CD14-positive monocyte (primary cell): ENCODE results near the gene HS6ST2. TPM values are rescaled to one million over a fixed set of nuclear protein-coding genes. Genes with fewer than 3 reads are reported as not detected.

Experiments used
- DNase-seq, 3 donors: peaks; one replicate each; pipeline ENCODE4 v3.0.0-alpha.2; 2011 to 2022
- H2AFZ ChIP-seq: 2 replicates; pipeline ENCODE4 v1.6.0; 2012; ENCODE audit warnings: mild to moderate bottlenecking, low read depth, low read length, inconsistent platforms; ENCODE audit not compliant: insufficient read depth, poor library complexity, severe bottlenecking
- H3K27ac ChIP-seq, 2 donors: 1 replicate in 1 of 2; 2 replicates in 1 of 2; pipeline ENCODE4 v1.5.1; 2012 to 2013; ENCODE audit warnings: low read length in 2 of 2, control low read depth in 1 of 2, inconsistent platforms in 1 of 2, low read depth in 1 of 2, mild to moderate bottlenecking in 1 of 2
- H3K27me3 ChIP-seq, 2 donors: one replicate each; pipeline versions ENCODE4 v1.6.0 to v1.6.1; 2011 to 2013; ENCODE audit warnings: low read length in 2 of 2; ENCODE audit not compliant: control insufficient read depth in 2 of 2, insufficient read depth in 2 of 2
- H3K36me3 ChIP-seq, 2 donors: replicated peaks in 1 of 2; 1 replicate in 1 of 2; 2 replicates in 1 of 2; pipeline versions ENCODE4 v1.5.1 to v1.6.1; 2012 to 2013; ENCODE audit warnings: low read length in 2 of 2, control low read depth in 1 of 2, inconsistent platforms in 1 of 2, mild to moderate bottlenecking in 1 of 2; ENCODE audit not compliant: insufficient read depth in 2 of 2, control insufficient read depth in 1 of 2
- H3K4me1 ChIP-seq, 2 donors: 1 replicate in 1 of 2; 2 replicates in 1 of 2; pipeline versions ENCODE4 v1.5.1 to v1.6.1; 2012 to 2013; ENCODE audit warnings: low read length in 2 of 2, control low read depth in 1 of 2, inconsistent platforms in 1 of 2, mild to moderate bottlenecking in 1 of 2, moderate library complexity in 1 of 2; ENCODE audit not compliant: insufficient read depth in 2 of 2, control insufficient read depth in 1 of 2
- H3K4me2 ChIP-seq: replicated peaks from 2 replicates; pipeline ENCODE3; 2012; ENCODE audit warnings: low read length, moderate library complexity, mild to moderate bottlenecking; ENCODE audit not compliant: poor library complexity, severe bottlenecking; ENCODE audit errors: extremely low read depth
- H3K4me3 ChIP-seq, 3 experiments: fragments of 200-600 bp in 1 of 3; sonication (generic) in 1 of 3; replicated peaks in 1 of 3; 1 replicate in 2 of 3; 2 replicates in 1 of 3; pipeline ENCODE4 v1.5.1; 2011 to 2013; ENCODE audit warnings: low read length in 3 of 3, mild to moderate bottlenecking in 3 of 3, control low read depth in 2 of 3, low read depth in 2 of 3, inconsistent platforms in 1 of 3, moderate library complexity in 1 of 3
- H3K79me2 ChIP-seq: 2 replicates; pipeline ENCODE4 v1.6.0; 2012; ENCODE audit warnings: mild to moderate bottlenecking, control low read depth, inconsistent platforms, low read length, moderate library complexity; ENCODE audit not compliant: insufficient read depth
- H3K9ac ChIP-seq: 2 replicates; pipeline ENCODE4 v1.6.0; 2017; ENCODE audit warnings: low read length, mild to moderate bottlenecking; ENCODE audit not compliant: insufficient read depth, poor library complexity, severe bottlenecking
- H3K9me3 ChIP-seq, 2 donors: replicated peaks in 1 of 2; 1 replicate in 1 of 2; 2 replicates in 1 of 2; pipeline versions ENCODE4 v1.5.1 to v1.6.1; 2012 to 2013; ENCODE audit warnings: low read length in 2 of 2, control low read depth in 1 of 2; ENCODE audit not compliant: control insufficient read depth in 1 of 2, insufficient read depth in 1 of 2
- H4K20me1 ChIP-seq: 2 replicates; pipeline ENCODE4 v1.6.0; 2012; ENCODE audit warnings: mild to moderate bottlenecking, low read length, control low read depth, moderate library complexity; ENCODE audit not compliant: insufficient read depth
- H3K27ac Mint-ChIP-seq, 7 donors: one replicate each; pipeline ENCODE4 v1.8.0; 2020; ENCODE audit warnings: mild to moderate bottlenecking in 7 of 7, mixed read lengths in 7 of 7, moderate library complexity in 6 of 7, inconsistent platforms in 2 of 7
- H3K27me3 Mint-ChIP-seq, 3 donors: one replicate each; pipeline ENCODE4 v1.8.0; 2021 to 2022; ENCODE audit warnings: low read depth in 3 of 3, mild to moderate bottlenecking in 3 of 3, mixed read lengths in 3 of 3, moderate library complexity in 3 of 3, inconsistent platforms in 1 of 3
- H3K36me3 Mint-ChIP-seq, 2 donors: one replicate each; pipeline ENCODE4 v1.8.0; 2020; ENCODE audit warnings: mixed read lengths in 2 of 2, inconsistent platforms in 1 of 2, mild to moderate bottlenecking in 1 of 2
- H3K4me1 Mint-ChIP-seq: one replicate; pipeline ENCODE4 v1.8.0; 2020; ENCODE audit warnings: mild to moderate bottlenecking, mixed read lengths
- H3K4me3 Mint-ChIP-seq, 2 donors: one replicate each; pipeline ENCODE4 v1.8.0; 2020; ENCODE audit warnings: mild to moderate bottlenecking in 2 of 2, mixed read lengths in 2 of 2, moderate library complexity in 1 of 2
- H3K9me3 Mint-ChIP-seq, 7 donors: one replicate each; pipeline ENCODE4 v1.8.0; 2020 to 2022; ENCODE audit warnings: mixed read lengths in 7 of 7, mild to moderate bottlenecking in 6 of 7, moderate library complexity in 6 of 7, inconsistent platforms in 2 of 7
- CTCF ChIP-seq: fragments of 200-600 bp; IDR thresholded peaks from one replicate; pipeline ENCODE4 v1.8.0; 2022; ENCODE audit warnings: antibody characterized with exemption, mild to moderate bottlenecking
- WGBS: methylation state at CpG from one replicate; pipeline ENCODE4 v1.1.5; 2013; ENCODE audit warnings: missing lambda C conversion rate; ENCODE audit not compliant: insufficient coverage; 5-methylcytosine and 5-hydroxymethylcytosine counted together
- intact Hi-C, 2 donors: fragments of 100-400 bp; cut with micrococcal nuclease; formaldehyde crosslinking; loops; one replicate each; pipeline versions ENCODE4 v1.15.0 to v1.15.1; 2023
- polyA plus RNA-seq, 3 donors: library from polyadenylated mRNA; depleted of rRNA in 1 of 3; unstranded in 2 of 3; stranded (reverse) in 1 of 3; fragments of 300-500 nt in 2 of 3; fragments of >200 nt in 1 of 3; fragmentation: Illumina TruSeq in 2 of 3; gene quantifications; 1 replicate in 2 of 3; 2 replicates in 1 of 3; pipeline ENCODE4 v1.2.3, GENCODE V29; 2012 to 2021

HS6ST2 gene
- polyA plus RNA-seq, 3 donors, result not detected

GRCh38 chrX:132924426-132924825 is 34.0 kb downstream of the HS6ST2 start:
- Mint-ChIP-seq H3K36me3 (no peaks in the 10 kb centered on the region), H3K27ac (no peak overlapping the region), H3K4me3 (no peak overlapping the region), H3K4me1 (no peaks in the 10 kb centered on the region), H3K9me3 (peaks cover 0 to 5% (median 2%) of the 10 kb centered on the region in 7 donors), H3K27me3 (peaks cover 0 to 2% (median 0%) of the 10 kb centered on the region in 3 donors)
- Histone ChIP-seq H3K79me2 (no peaks in the 10 kb centered on the region), H2AFZ (no peak overlapping the region), H3K9me3 (no peaks in the 10 kb centered on the region), H3K27me3 (no peaks in the 10 kb centered on the region), H3K27ac (no peak overlapping the region), H4K20me1 (no peaks in the 10 kb centered on the region), H3K9ac (no peak overlapping the region), H3K36me3 (no peaks in the 10 kb centered on the region), H3K4me2 (no peak overlapping the region), H3K4me1 (no peaks in the 10 kb centered on the region), H3K4me3 (no peak overlapping the region)
- no CpG with 5 or more reads among the region's 5 CpGs for whole genome bisulfite sequencing
- TF ChIP-seq CTCF, result no peak
- intact Hi-C loops, result no loop called here
- DNase-seq, result no peak

GRCh38 chrX:132918523-132918922 is 39.9 kb downstream of the HS6ST2 start:
- no peak overlapping the region for H2AFZ ChIP-seq
- Mint-ChIP-seq H3K27me3 (peaks cover 0 to 3% (median 2%) of the 10 kb centered on the region in 3 donors), H3K9me3 (peaks cover 0 to 8% (median 2%) of the 10 kb centered on the region in 7 donors), H3K36me3 (no peaks in the 10 kb centered on the region), H3K4me1 (no peaks in the 10 kb centered on the region), H3K4me3 (no peak overlapping the region), H3K27ac (no peak overlapping the region)
- no peak overlapping the region for H3K9ac ChIP-seq
- no peak overlapping the region for H3K4me2 ChIP-seq
- H3K36me3 ChIP-seq, result no peaks in the 10 kb centered on the region
- TF ChIP-seq CTCF, result no peak
- no peaks in the 10 kb centered on the region for H4K20me1 ChIP-seq
- DNase-seq, result no peak
- H3K79me2 ChIP-seq, result no peaks in the 10 kb centered on the region
- intact Hi-C loops, result no loop called here
- H3K4me1 ChIP-seq, result no peaks in the 10 kb centered on the region
- H3K27ac ChIP-seq, result no peak overlapping the region
- H3K27me3 ChIP-seq, result no peaks in the 10 kb centered on the region
- H3K9me3 ChIP-seq, result no peaks in the 10 kb centered on the region
- no peak overlapping the region for H3K4me3 ChIP-seq
